ENCODE data around the gene ASAP2. TPM values are rescaled to one million over a fixed set of nuclear protein-coding genes. Genes with fewer than 3 reads are reported as not detected.

The ASAP2 gene
- total RNA-seq, 1 experiment from 2014 or later: 12.6 TPM

- Histone ChIP-seq H3K9me3 (ENCODE audit: control insufficient read depth, low read depth, low read length) (no peaks in the 10 kb centered on the region), H2AFZ (ENCODE audit: low read length) (no peak overlapping the region), H4K8ac (replicated peaks; ENCODE audit: insufficient read length, low read depth, low read length) (no peak overlapping the region), H3K23ac (ENCODE audit: insufficient read length, low read depth, low read length) (no peak overlapping the region), H2BK12ac (ENCODE audit: insufficient read length, low read depth, low read length) (no peak overlapping the region), H3K79me2 (ENCODE audit: insufficient read depth, low read length) (no peaks in the 10 kb centered on the region), H3K4me2 (ENCODE audit: insufficient read depth, insufficient read length, low read length) (no peak overlapping the region), H3K4ac (ENCODE audit: low read depth, low read length) (no peak overlapping the region), H2AK5ac (ENCODE audit: insufficient read length, low read length) (no peak overlapping the region), H4K5ac (ENCODE audit: insufficient read length, low read depth, low read length) (no peak overlapping the region), H2BK5ac (ENCODE audit: insufficient read length, low read length) (no peak overlapping the region), H3K79me1 (ENCODE audit: insufficient read depth, low read depth, low read length, poor library complexity, severe bottlenecking) (no peaks in the 10 kb centered on the region), H4K20me1 (ENCODE audit: control insufficient read depth, insufficient read depth, insufficient read length) (no peaks in the 10 kb centered on the region), H3K27ac (ENCODE audit: insufficient read length, low read depth, low read length) (no peak overlapping the region), H4K91ac (ENCODE audit: insufficient read length, low read depth, low read length) (no peak overlapping the region), H3K14ac (ENCODE audit: insufficient read depth, low read length) (no peak overlapping the region), H3K27me3 (ENCODE audit: insufficient read depth, low read length) (no peaks in the 10 kb centered on the region), H2BK120ac (ENCODE audit: low read depth, low read length, poor library complexity, severe bottlenecking) (no peak overlapping the region), H3K9ac (ENCODE audit: extremely low read depth, insufficient read length, low read length) (no peak overlapping the region), H2BK20ac (ENCODE audit: low read depth, low read length, poor library complexity, severe bottlenecking) (no peak overlapping the region), H2BK15ac (ENCODE audit: low read depth, low read length) (no peak overlapping the region), H3K56ac (ENCODE audit: insufficient read length, low read depth, low read length) (no peak overlapping the region), H3T11ph (ENCODE audit: low read length) (no peak overlapping the region), H3K4me1 (ENCODE audit: insufficient read depth, low read length) (peaks cover 9% of the 10 kb centered on the region; the same call in 1 of the 2 replicates), H3K18ac (ENCODE audit: insufficient read length, low read depth, low read length) (no peak overlapping the region), H3K23me2 (ENCODE audit: insufficient read length, low read depth, low read length, poor library complexity, severe bottlenecking) (no peaks in the 10 kb centered on the region)
- Mint-ChIP-seq H3K27me3 (ENCODE audit: low read depth) (no peaks in the 10 kb centered on the region; the same call in 1 of the 2 replicates), H3K4me1 (peaks cover 36 to 41% of the 10 kb centered on the region in 2 experiments), H3K36me3 (ENCODE audit: insufficient read depth in 1 of 3, low read depth in 3 of 3) (peaks cover 3 to 18% (median 4%) of the 10 kb centered on the region in 3 experiments; a peak in 5 of 7 replicates), H3K4me3 (no peak overlapping the region), H3K9me3 (no peaks in the 10 kb centered on the region), H3K27ac (no peak overlapping the region)
- DNase-seq: no peak
- no CpG with 5 or more reads among the region's 4 CpGs for WGBS (ENCODE audit: extremely low coverage, insufficient read length, low lambda C conversion rate)
- TF ChIP-seq CTCF (conservative IDR thresholded peaks at IDR 0.05): no peak
Measured at GRCh38 chr2:9285921-9286320, 79.3 kb downstream of the ASAP2 start.

All from H9 (cell line).